ENCODE results near the gene SRP54.

The SRP54 gene

DNA sequence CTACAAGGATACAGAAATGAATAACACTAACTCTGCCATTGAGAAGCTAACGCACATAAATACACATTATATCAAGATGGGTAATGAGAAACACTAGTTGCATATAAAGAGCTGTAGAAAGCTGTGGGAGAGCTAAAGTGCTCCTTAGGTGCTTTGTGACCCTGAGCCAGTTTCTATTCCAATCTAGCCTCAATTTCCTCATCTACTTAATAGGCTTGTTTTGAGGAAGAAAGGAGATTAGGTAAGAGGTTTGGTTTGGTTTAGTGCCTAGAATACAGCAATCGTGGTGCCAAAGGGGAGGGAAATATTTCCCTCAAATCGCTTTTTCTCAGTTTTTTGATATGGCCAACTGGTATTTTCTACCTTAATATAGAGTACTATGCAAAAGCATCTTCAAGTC lies 994 bp downstream of the SRP54 start:
- Histone ChIP-seq H4K20me1 (ENCODE audit: insufficient read depth, low read length) (no peaks in the 10 kb centered on the region), H2AFZ (ENCODE audit: low read length) (no peak overlapping the region), H3K27me3 (ENCODE audit: insufficient read depth, low read length) (no peaks in the 10 kb centered on the region), H3K4me2 (ENCODE audit: low read length) (peak overlapping the region; percentile 71), H3K4me1 (ENCODE audit: insufficient read depth, low read length, severe bottlenecking) (peaks cover 37% of the 10 kb centered on the region), H3K9me2 (ENCODE audit: low read depth, low read length) (no peaks in the 10 kb centered on the region), H3F3A (ENCODE audit: insufficient read depth, low read length) (no peaks in the 10 kb centered on the region), H3K36me3 (ENCODE audit: insufficient read depth, low read length) (no peaks in the 10 kb centered on the region; the same call in 1 of the 2 replicates), H3K4me3 (ENCODE audit: low read depth, low read length, poor library complexity, severe bottlenecking) (peak overlapping the region; percentile 78), H3K79me2 (ENCODE audit: insufficient read depth, low read length) (peaks cover 67% of the 10 kb centered on the region), H3K27ac (ENCODE audit: low read depth, low read length, poor library complexity, severe bottlenecking) (no peak overlapping the region), H3K9ac (ENCODE audit: low read length) (peak overlapping the region; percentile 89), H3K9me3 (ENCODE audit: low read length) (no peaks in the 10 kb centered on the region)
- TF ChIP-seq, protein P1, sequence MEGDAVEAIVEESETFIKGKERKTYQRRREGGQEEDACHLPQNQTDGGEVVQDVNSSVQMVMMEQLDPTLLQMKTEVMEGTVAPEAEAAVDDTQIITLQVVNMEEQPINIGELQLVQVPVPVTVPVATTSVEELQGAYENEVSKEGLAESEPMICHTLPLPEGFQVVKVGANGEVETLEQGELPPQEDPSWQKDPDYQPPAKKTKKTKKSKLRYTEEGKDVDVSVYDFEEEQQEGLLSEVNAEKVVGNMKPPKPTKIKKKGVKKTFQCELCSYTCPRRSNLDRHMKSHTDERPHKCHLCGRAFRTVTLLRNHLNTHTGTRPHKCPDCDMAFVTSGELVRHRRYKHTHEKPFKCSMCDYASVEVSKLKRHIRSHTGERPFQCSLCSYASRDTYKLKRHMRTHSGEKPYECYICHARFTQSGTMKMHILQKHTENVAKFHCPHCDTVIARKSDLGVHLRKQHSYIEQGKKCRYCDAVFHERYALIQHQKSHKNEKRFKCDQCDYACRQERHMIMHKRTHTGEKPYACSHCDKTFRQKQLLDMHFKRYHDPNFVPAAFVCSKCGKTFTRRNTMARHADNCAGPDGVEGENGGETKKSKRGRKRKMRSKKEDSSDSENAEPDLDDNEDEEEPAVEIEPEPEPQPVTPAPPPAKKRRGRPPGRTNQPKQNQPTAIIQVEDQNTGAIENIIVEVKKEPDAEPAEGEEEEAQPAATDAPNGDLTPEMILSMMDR (IDR thresholded peaks at IDR 0.05; ENCODE audit: low read length): no peak
- no peak for TF ChIP-seq EZH2 (IDR thresholded peaks at IDR 0.05; ENCODE audit: borderline replicate concordance, low read length)

GRCh38 chr14:34985740-34986139 lies 2.9 kb downstream of the SRP54 start:
- TF ChIP-seq, protein P1 (IDR thresholded peaks at IDR 0.05; ENCODE audit: low read length): no peak
- TF ChIP-seq EZH2 (IDR thresholded peaks at IDR 0.05; ENCODE audit: borderline replicate concordance, low read length): no peak
- Histone ChIP-seq H3K4me1 (ENCODE audit: insufficient read depth, low read length, severe bottlenecking) (peaks cover 31% of the 10 kb centered on the region), H3K79me2 (ENCODE audit: insufficient read depth, low read length) (peaks cover 71% of the 10 kb centered on the region), H3K36me3 (ENCODE audit: insufficient read depth, low read length) (no peaks in the 10 kb centered on the region; the same call in 1 of the 2 replicates), H2AFZ (ENCODE audit: low read length) (no peak overlapping the region), H3K9me2 (ENCODE audit: low read depth, low read length) (no peaks in the 10 kb centered on the region), H3K9ac (ENCODE audit: low read length) (no peak overlapping the region), H3K27me3 (ENCODE audit: insufficient read depth, low read length) (no peaks in the 10 kb centered on the region), H3K9me3 (ENCODE audit: low read length) (no peaks in the 10 kb centered on the region), H3K4me3 (ENCODE audit: low read depth, low read length, poor library complexity, severe bottlenecking) (no peak overlapping the region), H3K4me2 (ENCODE audit: low read length) (peak overlapping the region; percentile 37), H4K20me1 (ENCODE audit: insufficient read depth, low read length) (no peaks in the 10 kb centered on the region), H3K27ac (ENCODE audit: low read depth, low read length, poor library complexity, severe bottlenecking) (no peak overlapping the region), H3F3A (ENCODE audit: insufficient read depth, low read length) (no peaks in the 10 kb centered on the region)

DNA sequence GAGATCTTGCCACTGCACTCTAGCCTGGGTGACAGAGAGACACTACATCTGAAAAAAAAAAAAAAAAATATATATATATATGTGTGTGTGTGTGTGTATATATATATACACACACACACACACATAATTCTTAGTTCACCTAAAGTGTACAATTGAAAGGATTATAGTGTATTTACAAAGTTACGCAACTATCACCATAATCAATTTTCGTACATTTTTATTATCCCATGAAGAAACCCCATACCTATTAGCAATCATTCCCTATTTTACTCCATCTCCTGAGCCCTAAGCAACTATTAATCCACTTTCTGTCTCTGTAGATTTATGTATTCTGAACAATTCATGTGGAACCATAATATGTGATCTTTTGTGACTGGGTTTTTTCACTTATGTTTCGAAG lies 4.4 kb downstream of the SRP54 start:
- Histone ChIP-seq H4K20me1 (ENCODE audit: insufficient read depth, low read length) (no peaks in the 10 kb centered on the region), H3F3A (ENCODE audit: insufficient read depth, low read length) (no peaks in the 10 kb centered on the region), H2AFZ (ENCODE audit: low read length) (no peak overlapping the region), H3K27ac (ENCODE audit: low read depth, low read length, poor library complexity, severe bottlenecking) (no peak overlapping the region), H3K9ac (ENCODE audit: low read length) (no peak overlapping the region), H3K27me3 (ENCODE audit: insufficient read depth, low read length) (no peaks in the 10 kb centered on the region), H3K9me2 (ENCODE audit: low read depth, low read length) (no peaks in the 10 kb centered on the region), H3K4me1 (ENCODE audit: insufficient read depth, low read length, severe bottlenecking) (peaks cover 29% of the 10 kb centered on the region), H3K79me2 (ENCODE audit: insufficient read depth, low read length) (peaks cover 79% of the 10 kb centered on the region), H3K36me3 (ENCODE audit: insufficient read depth, low read length) (no peaks in the 10 kb centered on the region; the same call in 1 of the 2 replicates), H3K4me2 (ENCODE audit: low read length) (no peak overlapping the region), H3K4me3 (ENCODE audit: low read depth, low read length, poor library complexity, severe bottlenecking) (no peak overlapping the region), H3K9me3 (ENCODE audit: low read length) (no peaks in the 10 kb centered on the region)
- TF ChIP-seq, protein P1 (IDR thresholded peaks at IDR 0.05; ENCODE audit: low read length): no peak
- no peak for TF ChIP-seq EZH2 (IDR thresholded peaks at IDR 0.05; ENCODE audit: borderline replicate concordance, low read length)
